Stomach (tissue), 9 donors: Measurements from ENCODE around the gene RBM47. TPM values are rescaled to one million over a fixed set of nuclear protein-coding genes. Genes with fewer than 3 reads are reported as not detected.
"Not testable (repeated sequence)": the region's sequence is repeated elsewhere in the genome, so short reads cannot be mapped to it uniquely, and the experiment has no call there.

Experiments used
- DNase-seq, 2 donors: peaks; one replicate each; pipeline versions ENCODE4 v3.0.0 to v3.0.0-alpha.2; 2013 to 2019
- H3K27ac ChIP-seq, 5 donors: fragments of 200-600 bp in 4 of 5; sonication (generic) in 4 of 5; one replicate each; pipeline ENCODE4 v1.5.1; 2013 to 2019; ENCODE audit warnings: mild to moderate bottlenecking in 1 of 5, moderate library complexity in 1 of 5
- H3K27me3 ChIP-seq, 3 donors: fragments of 200-600 bp; sonication (generic); one replicate each; pipeline ENCODE4 v1.5.1; 2017 to 2019; ENCODE audit warnings: mixed run types in 1 of 3
- H3K36me3 ChIP-seq, 4 donors: fragments of 200-600 bp; sonication (generic); 1 replicate in 3 of 4; 2 replicates in 1 of 4; pipeline ENCODE4 v1.5.1; 2016 to 2019
- H3K4me1 ChIP-seq, 4 donors: fragments of 200-600 bp; sonication (generic); one replicate each; pipeline ENCODE4 v1.5.1; 2016 to 2019
- H3K4me3 ChIP-seq, 4 donors: fragments of 200-600 bp; sonication (generic) in 3 of 4; one replicate each; pipeline ENCODE4 v1.5.1; 2016 to 2019; ENCODE audit warnings: mild to moderate bottlenecking in 1 of 4
- H3K9me3 ChIP-seq, 4 donors: fragments of 200-600 bp; sonication (generic); one replicate each; pipeline ENCODE4 v1.5.1; 2016 to 2019
- CTCF ChIP-seq, 7 experiments: fragments of 450-650 bp in 4 of 7; fragments of 200-600 bp in 3 of 7; sonication (generic) in 3 of 7; IDR thresholded peaks; one replicate each; pipeline ENCODE4 v1.5.1; 2016 to 2019; ENCODE audit warnings: antibody characterized with exemption in 7 of 7, control low read depth in 2 of 7, mild to moderate bottlenecking in 1 of 7
- EP300 ChIP-seq: sonication (generic); formaldehyde crosslinking; IDR thresholded peaks from one replicate; pipeline ENCODE4 v1.6.1; 2017; ENCODE audit warnings: antibody characterized with exemption
- POLR2A ChIP-seq, 4 donors: fragments of 450-650 bp; IDR thresholded peaks; one replicate each; pipeline ENCODE4 v1.6.1; 2016; ENCODE audit warnings: antibody characterized with exemption in 4 of 4, control low read depth in 2 of 4, mild to moderate bottlenecking in 1 of 4, moderate library complexity in 1 of 4
- POLR2AphosphoS5 ChIP-seq, 3 donors: sonication (generic); formaldehyde crosslinking; IDR thresholded peaks; one replicate each; pipeline ENCODE4 v1.6.1; 2016; ENCODE audit warnings: antibody characterized with exemption in 3 of 3
- WGBS, 5 donors: extraction: QIAGEN DNeasy Blood & Tissue Kit in 3 of 5; methylation state at CpG; one replicate each; pipeline versions ENCODE4 v1.1.5 to v1.1.7; 2013 to 2018; 5-methylcytosine and 5-hydroxymethylcytosine counted together
- intact Hi-C: fragments of 100-400 bp; cut with DNase I; formaldehyde crosslinking; loops from one replicate; pipeline ENCODE4 v1.15.1; 2023; ENCODE audit warnings: low total_unique reads
- polyA plus RNA-seq, 3 donors: library from polyadenylated mRNA; stranded (reverse); fragments of 200-250 nt; gene quantifications; one replicate each; pipeline ENCODE4 v1.2.3, GENCODE V29; 2013
- total RNA-seq, 5 donors: library from RNA; depleted of rRNA; stranded (reverse); fragments of >200 nt; gene quantifications; one replicate each; pipeline versions ENCODE4 v1.1.0 to v1.2.3, GENCODE V29; 2014 to 2016
- donor health status: healthy with polysubstance abuse.
- donor health status: Bipolar disorder and iron deficiency.
- donor health status: healthy.

RBM47 gene
- total and polyA plus RNA-seq, 8 donors: 18.5 to 448 (median 160) TPM

- TF ChIP-seq POLR2AphosphoS5 (IDR thresholded peaks at IDR 0.05) (no peak), CTCF (IDR thresholded peaks at IDR 0.05) (no peak), POLR2A (IDR thresholded peaks at IDR 0.05) (no peak), EP300 (no peak)
- Histone ChIP-seq H3K27me3 (no peaks in the 10 kb centered on the region), H3K4me1 (peaks cover 11 to 21% (median 18%) of the 10 kb centered on the region in 4 donors), H3K36me3 (no peaks in the 10 kb centered on the region), H3K27ac (no peak overlapping the region), H3K9me3 (no peaks in the 10 kb centered on the region), H3K4me3 (no peak overlapping the region)
- no peak for DNase-seq
- intact Hi-C loops: no loop called here
- 94 to 98% (median 95%) methylated on average over 6 of the region's 6 CpGs for WGBS, 5 donors
Measured at GRCh38 chr4:40401096-40401495, 228.6 kb downstream of the RBM47 start.

- Histone ChIP-seq H3K4me3 (no peak overlapping the region), H3K27me3 (no peaks in the 10 kb centered on the region), H3K36me3 (no peaks in the 10 kb centered on the region), H3K4me1 (peaks cover 12 to 34% (median 25%) of the 10 kb centered on the region in 4 donors), H3K9me3 (no peaks in the 10 kb centered on the region), H3K27ac (no peak overlapping the region)
- 73 to 89% (median 79%) methylated on average over 3 of the region's 3 CpGs for WGBS, 5 donors
- intact Hi-C loops: no loop called here
- no peak for TF ChIP-seq EP300
- TF ChIP-seq CTCF (IDR thresholded peaks at IDR 0.05): no peak
- TF ChIP-seq POLR2A (IDR thresholded peaks at IDR 0.05): no peak
- no peak for TF ChIP-seq POLR2AphosphoS5 (IDR thresholded peaks at IDR 0.05)
- no peak for DNase-seq
Measured at GRCh38 chr4:40399578-40399977, 230.1 kb downstream of the RBM47 start.

GRCh38 chr4:40395908-40396793 is 233.5 kb downstream of the RBM47 start:
- peaks cover 12 to 26% (median 23%) of the 10 kb centered on the region in 4 donors for H3K4me1 ChIP-seq
- 52 to 58% (median 55%) methylated on average over 7 of the region's 7 CpGs for WGBS, 5 donors
- peak; percentile 19 to 76 (median 64) for TF ChIP-seq POLR2AphosphoS5 (IDR thresholded peaks at IDR 0.05)
- TF ChIP-seq POLR2A (IDR thresholded peaks at IDR 0.05): no peak
- intact Hi-C loops: no loop called here
- no peaks in the 10 kb centered on the region for H3K36me3 ChIP-seq
- peak; percentile 77 to 94 for DNase-seq
- H3K4me3 ChIP-seq: no peak overlapping the region
- H3K27me3 ChIP-seq: no peaks in the 10 kb centered on the region
- no peaks in the 10 kb centered on the region for H3K9me3 ChIP-seq
- peak overlapping the region; percentile 28 to 66 (median 58) for H3K27ac ChIP-seq

GRCh38 chr4:40395166-40395900 is 234.3 kb downstream of the RBM47 start:
- H3K4me1 ChIP-seq: peaks cover 12 to 26% (median 23%) of the 10 kb centered on the region in 4 donors
- DNase-seq: peak in 1 of 2 donors; percentile 66
- WGBS, 5 donors: 32 to 51% (median 40%) methylated on average over 4 of the region's 4 CpGs

GRCh38 chr4:40394236-40394635 is 235.4 kb downstream of the RBM47 start:
- intact Hi-C loops: no loop called here
- Histone ChIP-seq H3K4me3 (no peak overlapping the region), H3K4me1 (peaks cover 12 to 26% (median 23%) of the 10 kb centered on the region in 4 donors), H3K36me3 (no peaks in the 10 kb centered on the region), H3K27me3 (no peaks in the 10 kb centered on the region), H3K9me3 (no peaks in the 10 kb centered on the region), H3K27ac (no peak overlapping the region)
- WGBS, 5 donors: 57 to 77% (median 62%) methylated on average over 6 of the region's 6 CpGs
- DNase-seq: no peak
- TF ChIP-seq CTCF (IDR thresholded peaks at IDR 0.05) (no peak), POLR2A (IDR thresholded peaks at IDR 0.05) (no peak), EP300 (no peak), POLR2AphosphoS5 (IDR thresholded peaks at IDR 0.05) (no peak)

More at GRCh38 chr4:40395166-40395900, 234.3 kb downstream of the RBM47 start:
- no peak overlapping the region for H3K4me3 ChIP-seq
- no peak for TF ChIP-seq POLR2AphosphoS5 (IDR thresholded peaks at IDR 0.05)
- no peak for TF ChIP-seq EP300
- peak overlapping the region; percentile 6 to 66 (median 52) for H3K27ac ChIP-seq
- no peaks in the 10 kb centered on the region for H3K9me3 ChIP-seq
- no peaks in the 10 kb centered on the region for H3K36me3 ChIP-seq
- no peaks in the 10 kb centered on the region for H3K27me3 ChIP-seq
- intact Hi-C loops: no loop called here

GRCh38 chr4:40392241-40392640 is 237.4 kb downstream of the RBM47 start:
- WGBS, 5 donors: 94 to 98% (median 96%) methylated on average over 9 of the region's 9 CpGs
- H3K4me3 ChIP-seq, H3K36me3 ChIP-seq, H3K9me3 ChIP-seq, H3K27me3 ChIP-seq, intact Hi-C loops, H3K27ac ChIP-seq, DNase-seq: not testable (repeated sequence)
- H3K4me1 ChIP-seq: peaks cover 12 to 26% (median 23%) of the 10 kb centered on the region in 4 donors
